PFSK-1 (cell line): ENCODE measurements around the gene ZNF207.

Experiments
- POLR2AphosphoS5 ChIP-seq: IDR thresholded peaks from 2 replicates; pipeline ENCODE4 v1.6.1; 2012; ENCODE audit warnings: low read depth, mild to moderate bottlenecking, control low read depth, low read length, moderate library complexity
- TF ChIP-seq, protein P1 (sequence below), 2 experiments: IDR thresholded peaks; 2 replicates each; pipeline versions ENCODE4 v1.6.1 to v1.8.0; 2011 to 2012; ENCODE audit warnings: low read depth in 2 of 2, low read length in 2 of 2, control low read depth in 1 of 2, inconsistent platforms in 1 of 2, mild to moderate bottlenecking in 1 of 2, moderate library complexity in 1 of 2; ENCODE audit not compliant: insufficient read depth in 1 of 2

- TF ChIP-seq, protein P1, sequence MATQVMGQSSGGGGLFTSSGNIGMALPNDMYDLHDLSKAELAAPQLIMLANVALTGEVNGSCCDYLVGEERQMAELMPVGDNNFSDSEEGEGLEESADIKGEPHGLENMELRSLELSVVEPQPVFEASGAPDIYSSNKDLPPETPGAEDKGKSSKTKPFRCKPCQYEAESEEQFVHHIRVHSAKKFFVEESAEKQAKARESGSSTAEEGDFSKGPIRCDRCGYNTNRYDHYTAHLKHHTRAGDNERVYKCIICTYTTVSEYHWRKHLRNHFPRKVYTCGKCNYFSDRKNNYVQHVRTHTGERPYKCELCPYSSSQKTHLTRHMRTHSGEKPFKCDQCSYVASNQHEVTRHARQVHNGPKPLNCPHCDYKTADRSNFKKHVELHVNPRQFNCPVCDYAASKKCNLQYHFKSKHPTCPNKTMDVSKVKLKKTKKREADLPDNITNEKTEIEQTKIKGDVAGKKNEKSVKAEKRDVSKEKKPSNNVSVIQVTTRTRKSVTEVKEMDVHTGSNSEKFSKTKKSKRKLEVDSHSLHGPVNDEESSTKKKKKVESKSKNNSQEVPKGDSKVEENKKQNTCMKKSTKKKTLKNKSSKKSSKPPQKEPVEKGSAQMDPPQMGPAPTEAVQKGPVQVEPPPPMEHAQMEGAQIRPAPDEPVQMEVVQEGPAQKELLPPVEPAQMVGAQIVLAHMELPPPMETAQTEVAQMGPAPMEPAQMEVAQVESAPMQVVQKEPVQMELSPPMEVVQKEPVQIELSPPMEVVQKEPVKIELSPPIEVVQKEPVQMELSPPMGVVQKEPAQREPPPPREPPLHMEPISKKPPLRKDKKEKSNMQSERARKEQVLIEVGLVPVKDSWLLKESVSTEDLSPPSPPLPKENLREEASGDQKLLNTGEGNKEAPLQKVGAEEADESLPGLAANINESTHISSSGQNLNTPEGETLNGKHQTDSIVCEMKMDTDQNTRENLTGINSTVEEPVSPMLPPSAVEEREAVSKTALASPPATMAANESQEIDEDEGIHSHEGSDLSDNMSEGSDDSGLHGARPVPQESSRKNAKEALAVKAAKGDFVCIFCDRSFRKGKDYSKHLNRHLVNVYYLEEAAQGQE (IDR thresholded peaks at IDR 0.05; ENCODE audit: insufficient read depth in 1 of 2, low read depth in 2 of 2, low read length in 2 of 2), result no peak
- no peak for TF ChIP-seq POLR2AphosphoS5
These were observed 35.2 kb downstream of the ZNF207 start for GRCh38 chr17:32385121-32385520.
